PFSK-1 (cell line): ENCODE results near the gene KDM3A.

Experiments
- POLR2AphosphoS5 ChIP-seq: IDR thresholded peaks from 2 replicates; pipeline ENCODE4 v1.6.1; 2012; ENCODE audit warnings: low read depth, mild to moderate bottlenecking, control low read depth, low read length, moderate library complexity
- SIN3A ChIP-seq: IDR thresholded peaks from 2 replicates; pipeline ENCODE4 v1.6.1; 2012; ENCODE audit warnings: mild to moderate bottlenecking, low read length, moderate library complexity, borderline replicate concordance; ENCODE audit not compliant: insufficient read depth
- TAF1 ChIP-seq: IDR thresholded peaks from 2 replicates; pipeline ENCODE4 v1.6.1; 2012; ENCODE audit warnings: low read length, control low read depth, borderline replicate concordance; ENCODE audit not compliant: insufficient read depth

- TF ChIP-seq TAF1 (no peak), POLR2AphosphoS5 (no peak), SIN3A (no peak)
Measured at GRCh38 chr2:86442642-86443005, 1.5 kb downstream of the KDM3A start.
